Memory B cell (primary cell): ENCODE data around the gene SRGAP3.

Source experiments
- ATAC-seq: fragments of 150-1000 bp; cut with Tn5 transposase; 2 replicates; pipeline ENCODE4 v1.10.0; 2021; ENCODE audit warnings: low read depth, mild to moderate bottlenecking, moderate library complexity
- DNase-seq, 2 donors: peaks; one replicate each; pipeline ENCODE4 v3.0.0; 2022; ENCODE audit warnings: low spot score in 2 of 2
- H3K27ac Mint-ChIP-seq: one replicate; pipeline ENCODE4 v1.8.0; 2022; ENCODE audit warnings: mild to moderate bottlenecking, moderate library complexity, mixed read lengths
- H3K27me3 Mint-ChIP-seq: one replicate; pipeline ENCODE4 v1.8.0; 2022; ENCODE audit warnings: mixed read lengths
- H3K36me3 Mint-ChIP-seq: one replicate; pipeline ENCODE4 v1.8.0; 2022; ENCODE audit warnings: mild to moderate bottlenecking, mixed read lengths
- H3K4me1 Mint-ChIP-seq: one replicate; pipeline ENCODE4 v1.8.0; 2022; ENCODE audit warnings: mixed read lengths
- H3K4me3 Mint-ChIP-seq: one replicate; pipeline ENCODE4 v1.8.0; 2022; ENCODE audit warnings: mild to moderate bottlenecking, moderate library complexity, mixed read lengths
- H3K9me3 Mint-ChIP-seq: one replicate; pipeline ENCODE4 v1.8.0; 2022; ENCODE audit warnings: mixed read lengths

Gene SRGAP3

GRCh38 chr3:9030034-9030433 is 219.4 kb downstream of the SRGAP3 start:
- no peaks in the 10 kb centered on the region for H3K9me3 Mint-ChIP-seq
- ATAC-seq (no peak), DNase-seq (no peak)
- H3K36me3 Mint-ChIP-seq: no peaks in the 10 kb centered on the region
- H3K27me3 Mint-ChIP-seq: no peaks in the 10 kb centered on the region
- no peaks in the 10 kb centered on the region for H3K4me1 Mint-ChIP-seq
- H3K27ac Mint-ChIP-seq: no peak overlapping the region
- no peak overlapping the region for H3K4me3 Mint-ChIP-seq

- Mint-ChIP-seq H3K36me3 (no peaks in the 10 kb centered on the region), H3K4me1 (no peaks in the 10 kb centered on the region), H3K4me3 (no peak overlapping the region), H3K27ac (no peak overlapping the region), H3K27me3 (no peaks in the 10 kb centered on the region), H3K9me3 (no peaks in the 10 kb centered on the region)
- no peak for DNase-seq
- no peak for ATAC-seq
Observed at GRCh38 chr3:9028134-9028533, 221.3 kb downstream of the SRGAP3 start.

- no peaks in the 10 kb centered on the region for H3K27me3 Mint-ChIP-seq
- no peak for DNase-seq
- no peak for ATAC-seq
- no peak overlapping the region for H3K4me3 Mint-ChIP-seq
- H3K9me3 Mint-ChIP-seq: no peaks in the 10 kb centered on the region
- H3K27ac Mint-ChIP-seq: no peak overlapping the region
- no peaks in the 10 kb centered on the region for H3K4me1 Mint-ChIP-seq
- H3K36me3 Mint-ChIP-seq: no peaks in the 10 kb centered on the region
Observed at GRCh38 chr3:9026320-9027045, 223.0 kb downstream of the SRGAP3 start.

GRCh38 chr3:9024341-9024740 is 225.1 kb downstream of the SRGAP3 start:
- ATAC-seq: no peak
- no peaks in the 10 kb centered on the region for H3K36me3 Mint-ChIP-seq

GRCh38 chr3:9023226-9023590 is 226.2 kb downstream of the SRGAP3 start:
- no peak for ATAC-seq
- Mint-ChIP-seq H3K4me1 (no peaks in the 10 kb centered on the region), H3K4me3 (no peak overlapping the region), H3K36me3 (no peaks in the 10 kb centered on the region), H3K27me3 (peaks cover 2% of the 10 kb centered on the region), H3K9me3 (no peaks in the 10 kb centered on the region), H3K27ac (no peak overlapping the region)
- DNase-seq: no peak

More at GRCh38 chr3:9024341-9024740, 225.1 kb downstream of the SRGAP3 start:
- no peak for DNase-seq
- H3K4me1 Mint-ChIP-seq: no peaks in the 10 kb centered on the region
- H3K27me3 Mint-ChIP-seq: peaks cover 2% of the 10 kb centered on the region
- no peak overlapping the region for H3K4me3 Mint-ChIP-seq
- no peaks in the 10 kb centered on the region for H3K9me3 Mint-ChIP-seq
- no peak overlapping the region for H3K27ac Mint-ChIP-seq

- no peaks in the 10 kb centered on the region for H3K36me3 Mint-ChIP-seq
- no peaks in the 10 kb centered on the region for H3K4me1 Mint-ChIP-seq
- no peak overlapping the region for H3K27ac Mint-ChIP-seq
- H3K9me3 Mint-ChIP-seq: no peaks in the 10 kb centered on the region
- DNase-seq: no peak
- H3K4me3 Mint-ChIP-seq: no peak overlapping the region
- peaks cover 4% of the 10 kb centered on the region for H3K27me3 Mint-ChIP-seq
- no peak for ATAC-seq
Observed at GRCh38 chr3:9022305-9023225, 226.9 kb downstream of the SRGAP3 start.

- Mint-ChIP-seq H3K4me3 (no peak overlapping the region), H3K27me3 (peaks cover 4% of the 10 kb centered on the region), H3K36me3 (no peaks in the 10 kb centered on the region), H3K4me1 (no peaks in the 10 kb centered on the region), H3K27ac (no peak overlapping the region), H3K9me3 (no peaks in the 10 kb centered on the region)
- no peak for DNase-seq
- ATAC-seq: no peak
Observed at GRCh38 chr3:9021271-9022009, 228.0 kb downstream of the SRGAP3 start.

- no peaks in the 10 kb centered on the region for H3K36me3 Mint-ChIP-seq
- ATAC-seq (no peak), DNase-seq (no peak)
Observed at GRCh38 chr3:9020426-9020825, 229.0 kb downstream of the SRGAP3 start.

GRCh38 chr3:9019259-9019961 is 230.0 kb downstream of the SRGAP3 start:
- no peak overlapping the region for H3K27ac Mint-ChIP-seq
- peaks cover 2% of the 10 kb centered on the region for H3K36me3 Mint-ChIP-seq
- DNase-seq (no peak), ATAC-seq (no peak)
- H3K9me3 Mint-ChIP-seq: no peaks in the 10 kb centered on the region
- no peak overlapping the region for H3K4me3 Mint-ChIP-seq
- no peaks in the 10 kb centered on the region for H3K4me1 Mint-ChIP-seq
- H3K27me3 Mint-ChIP-seq: peaks cover 8% of the 10 kb centered on the region

More at GRCh38 chr3:9020426-9020825, 229.0 kb downstream of the SRGAP3 start:
- Mint-ChIP-seq H3K27me3 (peaks cover 4% of the 10 kb centered on the region), H3K9me3 (no peaks in the 10 kb centered on the region), H3K4me3 (no peak overlapping the region), H3K4me1 (no peaks in the 10 kb centered on the region), H3K27ac (no peak overlapping the region)

- DNase-seq: no peak
- H3K9me3 Mint-ChIP-seq: no peaks in the 10 kb centered on the region
- no peaks in the 10 kb centered on the region for H3K4me1 Mint-ChIP-seq
- no peak for ATAC-seq
- peaks cover 7% of the 10 kb centered on the region for H3K27me3 Mint-ChIP-seq
- H3K4me3 Mint-ChIP-seq: no peak overlapping the region
- no peak overlapping the region for H3K27ac Mint-ChIP-seq
- peaks cover 4% of the 10 kb centered on the region for H3K36me3 Mint-ChIP-seq
Observed at GRCh38 chr3:9015250-9015649, 234.2 kb downstream of the SRGAP3 start.

GRCh38 chr3:9013782-9014563 is 235.5 kb downstream of the SRGAP3 start:
- Mint-ChIP-seq H3K4me1 (no peaks in the 10 kb centered on the region), H3K36me3 (peaks cover 4% of the 10 kb centered on the region), H3K27me3 (peaks cover 9% of the 10 kb centered on the region), H3K27ac (no peak overlapping the region), H3K9me3 (no peaks in the 10 kb centered on the region), H3K4me3 (no peak overlapping the region)
- DNase-seq (no peak), ATAC-seq (no peak)

GRCh38 chr3:9012521-9012920 is 236.9 kb downstream of the SRGAP3 start:
- Mint-ChIP-seq H3K9me3 (no peaks in the 10 kb centered on the region), H3K27ac (no peak overlapping the region), H3K27me3 (peaks cover 11% of the 10 kb centered on the region), H3K36me3 (peaks cover 7% of the 10 kb centered on the region), H3K4me3 (no peak overlapping the region), H3K4me1 (no peaks in the 10 kb centered on the region)
- DNase-seq (no peak), ATAC-seq (no peak)

- H3K4me1 Mint-ChIP-seq: no peaks in the 10 kb centered on the region
- peaks cover 5% of the 10 kb centered on the region for H3K36me3 Mint-ChIP-seq
- H3K27ac Mint-ChIP-seq: no peak overlapping the region
- no peak overlapping the region for H3K4me3 Mint-ChIP-seq
- H3K9me3 Mint-ChIP-seq: no peaks in the 10 kb centered on the region
- peaks cover 7% of the 10 kb centered on the region for H3K27me3 Mint-ChIP-seq
- DNase-seq (no peak), ATAC-seq (no peak)
Observed at GRCh38 chr3:9009976-9010545, 239.4 kb downstream of the SRGAP3 start.
